K562 (cell line): ENCODE results near the gene COA6. TPM values are rescaled to one million over a fixed set of nuclear protein-coding genes. Genes with fewer than 3 reads are reported as not detected.

Experiments used
- CHD7 ChIP-seq: fragments of 200-600 bp; sonication (generic); IDR thresholded peaks from one replicate; pipeline ENCODE4 v1.6.1; 2012; ENCODE audit warnings: mild to moderate bottlenecking, low read depth, low read length, inconsistent platforms
- CREBBP ChIP-seq: IDR thresholded peaks from one replicate; pipeline ENCODE4 v1.6.1; 2012; ENCODE audit warnings: low read depth, mild to moderate bottlenecking, control low read depth, inconsistent platforms, low read length
- FOXJ3 ChIP-seq: sonication (generic); formaldehyde crosslinking; IDR thresholded peaks from 2 replicates; pipeline ENCODE4 v1.4.0; 2020; ENCODE audit warnings: mild to moderate bottlenecking, missing genetic modification reagents
- GATAD2B ChIP-seq: fragments of 450-650 bp; IDR thresholded peaks from 2 replicates; pipeline ENCODE4 v1.6.1; 2017; ENCODE audit warnings: mild to moderate bottlenecking, borderline replicate concordance
- ZNF212 ChIP-seq: fragments of 450-650 bp; formaldehyde crosslinking; IDR thresholded peaks from 2 replicates; pipeline ENCODE4 v1.4.0; 2020; ENCODE audit warnings: mild to moderate bottlenecking
- ZNF318 ChIP-seq, 2 experiments: fragments of 450-650 bp; IDR thresholded peaks; 2 replicates each; pipeline ENCODE4 v1.6.1; 2016; ENCODE audit warnings: mild to moderate bottlenecking in 2 of 2, borderline replicate concordance in 1 of 2, low read depth in 1 of 2, moderate library complexity in 1 of 2
- polyA plus RNA-seq, 8 experiments: library from polyadenylated mRNA; depleted of rRNA in 4 of 8; stranded (reverse) in 5 of 8; unstranded in 3 of 8; fragments of >200 nt; fragmentation: Nextera tagmentation in 2 of 8; fragmentation: Illumina TruSeq in 1 of 8; extraction: Ambion mirVana in 2 of 8; extraction: Trizol in 1 of 8; gene quantifications; 2 replicates each; pipeline versions ENCODE4 v1.2.1 to v1.2.3, GENCODE V29; 2011 to 2014; ENCODE audit warnings: inconsistent platforms in 1 of 8, missing spikeins in 1 of 8
- total RNA-seq, 7 experiments: library from RNA; depleted of rRNA in 6 of 7; stranded (reverse); fragments of >200 nt in 6 of 7; fragmentation: Illumina TruSeq in 2 of 7; extraction: Trizol in 2 of 7; gene quantifications; 2 replicates each; pipeline versions ENCODE4 v1.2.1 to v1.2.3, GENCODE V29; 2011 to 2021; ENCODE audit warnings: low replicate concordance in 1 of 7

The COA6 gene
- total and polyA plus RNA-seq, 9 of the 15 experiments (the other 6 are each of a cell fraction or from before 2014, with no cell fraction given), result 77.7 to 187 (median 134) TPM

GRCh38 chr1:234396092-234396491 lies 22.8 kb downstream of the COA6 start (continued):
- TF ChIP-seq CREBBP (no peak), ZNF212 (CRISPR knock-in tag) (no peak), CHD7 (no peak), ZNF318 (IDR thresholded peaks at IDR 0.05; ENCODE audit: borderline replicate concordance in 1 of 2, low read depth in 1 of 2) (no peak), FOXJ3 (CRISPR knock-in tag) (no peak), GATAD2B (no peak)
